H9 (cell line): ENCODE measurements around the gene BARX1. TPM values are rescaled to one million over a fixed set of nuclear protein-coding genes. Genes with fewer than 3 reads are reported as not detected.

Experiments used
- DNase-seq: peaks from one replicate; pipeline ENCODE4 v3.0.0-alpha.2; 2017
- H2AFZ ChIP-seq: one replicate; pipeline ENCODE4 v1.6.1; 2013; ENCODE audit warnings: mild to moderate bottlenecking, low read length, control low read depth, moderate library complexity
- H2AK5ac ChIP-seq: 2 replicates; pipeline ENCODE4 v1.6.1; 2013; ENCODE audit warnings: low read length, control low read depth, mixed read lengths; ENCODE audit not compliant: insufficient read length
- H2BK120ac ChIP-seq: one replicate; pipeline ENCODE4 v1.6.1; 2013; ENCODE audit warnings: low read depth, mild to moderate bottlenecking, low read length, control low read depth, inconsistent platforms; ENCODE audit not compliant: poor library complexity, severe bottlenecking
- H2BK12ac ChIP-seq: 2 replicates; pipeline ENCODE4 v1.6.1; 2013; ENCODE audit warnings: low read length, control low read depth, mixed read lengths, low read depth; ENCODE audit not compliant: insufficient read length
- H2BK15ac ChIP-seq: 2 replicates; pipeline ENCODE4 v1.6.1; 2013; ENCODE audit warnings: low read depth, low read length, control low read depth
- H2BK20ac ChIP-seq: one replicate; pipeline ENCODE4 v1.6.1; 2013; ENCODE audit warnings: low read depth, mild to moderate bottlenecking, low read length, control low read depth, inconsistent platforms; ENCODE audit not compliant: poor library complexity, severe bottlenecking
- H2BK5ac ChIP-seq: 2 replicates; pipeline ENCODE4 v1.6.1; 2013; ENCODE audit warnings: low read length, control low read depth, mixed read lengths; ENCODE audit not compliant: insufficient read length
- H3K14ac ChIP-seq: 2 replicates; pipeline ENCODE4 v1.6.1; 2013; ENCODE audit warnings: low read length, control low read depth; ENCODE audit not compliant: insufficient read depth
- H3K18ac ChIP-seq: 2 replicates; pipeline ENCODE4 v1.6.1; 2013; ENCODE audit warnings: low read depth, mild to moderate bottlenecking, mixed read lengths, low read length, control low read depth; ENCODE audit not compliant: insufficient read length
- H3K23ac ChIP-seq: 2 replicates; pipeline ENCODE4 v1.6.1; 2013; ENCODE audit warnings: low read length, control low read depth, mixed read lengths, low read depth; ENCODE audit not compliant: insufficient read length
- H3K23me2 ChIP-seq: 2 replicates; pipeline ENCODE4 v1.6.1; 2013; ENCODE audit warnings: low read depth, mild to moderate bottlenecking, mixed read lengths, low read length, control low read depth; ENCODE audit not compliant: insufficient read length, poor library complexity, severe bottlenecking
- H3K27ac ChIP-seq: 2 replicates; pipeline ENCODE4 v1.5.1; 2013; ENCODE audit warnings: low read length, control low read depth, mixed read lengths, low read depth; ENCODE audit not compliant: insufficient read length
- H3K27me3 ChIP-seq: 2 replicates; pipeline ENCODE4 v1.6.1; 2013; ENCODE audit warnings: low read length, control low read depth, inconsistent platforms; ENCODE audit not compliant: insufficient read depth
- H3K4ac ChIP-seq: 2 replicates; pipeline ENCODE4 v1.6.1; 2013; ENCODE audit warnings: low read depth, mild to moderate bottlenecking, control low read depth, inconsistent platforms, low read length, moderate library complexity
- H3K4me1 ChIP-seq: 2 replicates; pipeline ENCODE4 v1.6.1; 2013; ENCODE audit warnings: low read length, control low read depth, inconsistent platforms; ENCODE audit not compliant: insufficient read depth
- H3K4me2 ChIP-seq: 2 replicates; pipeline ENCODE4 v1.6.1; 2013; ENCODE audit warnings: low read length, control low read depth, mixed read lengths; ENCODE audit not compliant: insufficient read length, insufficient read depth
- H3K56ac ChIP-seq: 2 replicates; pipeline ENCODE4 v1.6.1; 2013; ENCODE audit warnings: low read depth, mild to moderate bottlenecking, mixed read lengths, low read length, control low read depth; ENCODE audit not compliant: insufficient read length
- H3K79me1 ChIP-seq: 2 replicates; pipeline ENCODE4 v1.6.1; 2013; ENCODE audit warnings: low read depth, mild to moderate bottlenecking, moderate library complexity, low read length, control low read depth, inconsistent platforms; ENCODE audit not compliant: insufficient read depth, poor library complexity, severe bottlenecking
- H3K79me2 ChIP-seq: 2 replicates; pipeline ENCODE4 v1.6.1; 2013; ENCODE audit warnings: low read length, control low read depth, inconsistent platforms; ENCODE audit not compliant: insufficient read depth
- H3K9ac ChIP-seq: 2 replicates; pipeline ENCODE4 v1.6.1; 2013; ENCODE audit warnings: low read length, control low read depth, mixed read lengths; ENCODE audit not compliant: insufficient read length; ENCODE audit errors: extremely low read depth
- H3K9me3 ChIP-seq: one replicate; pipeline ENCODE4 v1.6.1; 2013; ENCODE audit warnings: low read depth, low read length, inconsistent platforms; ENCODE audit not compliant: control insufficient read depth
- H3T11ph ChIP-seq: one replicate; pipeline ENCODE4 v1.6.1; 2013; ENCODE audit warnings: mild to moderate bottlenecking, low read length, control low read depth, inconsistent platforms
- H4K20me1 ChIP-seq: one replicate; pipeline ENCODE4 v1.6.1; 2013; ENCODE audit not compliant: control insufficient read depth, insufficient read length, insufficient read depth
- H4K5ac ChIP-seq: 2 replicates; pipeline ENCODE4 v1.6.1; 2013; ENCODE audit warnings: low read depth, mild to moderate bottlenecking, mixed read lengths, low read length, control low read depth; ENCODE audit not compliant: insufficient read length
- H4K8ac ChIP-seq: replicated peaks from 2 replicates; pipeline ENCODE4 v1.6.1; 2013; ENCODE audit warnings: low read length, control low read depth, mixed read lengths, low read depth; ENCODE audit not compliant: insufficient read length
- H4K91ac ChIP-seq: 2 replicates; pipeline ENCODE4 v1.6.1; 2013; ENCODE audit warnings: low read depth, mild to moderate bottlenecking, moderate library complexity, mixed read lengths, low read length, control low read depth; ENCODE audit not compliant: insufficient read length
- H3K27ac Mint-ChIP-seq, 3 experiments: 2 replicates in 2 of 3; 3 replicates in 1 of 3; pipeline ENCODE4 v1.8.0; 2020 to 2021; ENCODE audit warnings: mixed read lengths in 3 of 3, mild to moderate bottlenecking in 1 of 3, moderate library complexity in 1 of 3
- H3K27me3 Mint-ChIP-seq: 2 replicates; pipeline ENCODE4 v1.8.0; 2021; ENCODE audit warnings: low read depth, mild to moderate bottlenecking, moderate library complexity, mixed read lengths
- H3K36me3 Mint-ChIP-seq, 3 experiments: 2 replicates in 2 of 3; 3 replicates in 1 of 3; pipeline ENCODE4 v1.8.0; 2020 to 2021; ENCODE audit warnings: low read depth in 3 of 3, mixed read lengths in 3 of 3; ENCODE audit not compliant: insufficient read depth in 1 of 3
- H3K4me1 Mint-ChIP-seq, 2 experiments: 2 replicates each; pipeline ENCODE4 v1.8.0; 2020; ENCODE audit warnings: mixed read lengths in 2 of 2
- H3K4me3 Mint-ChIP-seq, 2 experiments: 2 replicates in 1 of 2; 3 replicates in 1 of 2; pipeline ENCODE4 v1.8.0; 2020 to 2021; ENCODE audit warnings: mild to moderate bottlenecking in 2 of 2, mixed read lengths in 2 of 2, moderate library complexity in 1 of 2
- H3K9me3 Mint-ChIP-seq, 2 experiments: 2 replicates in 1 of 2; 3 replicates in 1 of 2; pipeline ENCODE4 v1.8.0; 2020; ENCODE audit warnings: mild to moderate bottlenecking in 2 of 2, mixed read lengths in 2 of 2, moderate library complexity in 1 of 2
- WGBS: extraction: QIAGEN DNeasy Blood & Tissue Kit; methylation state at CpG from one replicate; pipeline ENCODE4 v1.1.7; 2013; ENCODE audit warnings: missing lambda C conversion rate, low lambda C conversion rate, mixed read lengths; ENCODE audit not compliant: insufficient read length; ENCODE audit errors: extremely low coverage; 5-methylcytosine and 5-hydroxymethylcytosine counted together
- total RNA-seq: library from RNA; stranded (reverse); gene quantifications from 2 replicates; pipeline ENCODE4 v1.2.1, GENCODE V29; 2021
- TF ChIP-seq, protein P1 (sequence below): fragments of 200-600 bp; sonication (generic); conservative IDR thresholded peaks from 3 replicates; pipeline ENCODE4 v1.8.0; 2021; ENCODE audit warnings: antibody characterized with exemption, mild to moderate bottlenecking

BARX1 gene
- total RNA-seq, 1 experiment from 2014 or later: 1.2 TPM

DNA sequence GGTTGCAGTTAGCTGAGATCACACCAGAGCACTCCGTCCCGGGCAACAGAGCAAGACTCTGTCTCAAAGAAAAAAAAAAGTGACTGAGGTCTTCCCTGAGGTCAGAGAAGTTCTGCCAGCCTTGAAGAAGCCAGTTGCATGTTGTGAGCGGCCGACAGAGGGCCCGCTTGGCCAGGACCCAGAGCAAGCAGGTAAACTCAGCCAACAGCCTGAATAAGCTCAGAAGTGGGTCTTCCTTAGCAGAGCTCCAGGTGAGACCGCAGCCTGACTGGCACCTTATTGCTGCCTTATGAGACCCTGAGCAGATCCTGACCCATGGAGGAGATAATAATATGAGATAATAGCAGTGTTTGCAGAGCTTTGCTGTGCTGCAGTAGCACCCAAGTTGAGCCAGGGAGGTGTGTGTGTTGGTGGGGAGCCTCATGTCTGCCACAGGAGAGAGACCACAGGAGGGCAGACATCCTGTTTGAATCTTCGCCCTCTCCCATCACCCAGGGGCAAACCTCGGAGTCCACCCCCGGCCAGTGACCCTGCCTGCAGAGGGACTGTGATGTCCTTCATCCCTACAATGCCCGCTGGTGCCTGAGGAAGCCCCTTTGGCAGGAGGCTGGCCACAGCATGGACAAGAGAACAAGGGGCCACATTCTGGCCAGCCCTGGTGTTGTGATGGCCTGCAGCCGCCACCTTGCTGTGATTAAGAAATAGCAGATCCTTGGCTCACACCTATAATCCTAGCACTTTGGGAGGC lies 10.8 kb upstream of the BARX1 start:
- Histone ChIP-seq H2BK15ac (no peak overlapping the region), H4K8ac (no peak overlapping the region), H3K9ac (no peak overlapping the region), H2AK5ac (no peak overlapping the region), H2BK20ac (no peak overlapping the region), H3K56ac (no peak overlapping the region), H2AFZ (no peak overlapping the region), H3K79me2 (no peaks in the 10 kb centered on the region), H4K20me1 (no peaks in the 10 kb centered on the region), H3K4me2 (no peak overlapping the region), H2BK120ac (no peak overlapping the region), H3K4ac (no peak overlapping the region), H3K14ac (no peak overlapping the region), H3K9me3 (no peaks in the 10 kb centered on the region), H3T11ph (no peak overlapping the region), H3K79me1 (no peaks in the 10 kb centered on the region), H2BK12ac (no peak overlapping the region), H4K5ac (no peak overlapping the region), H4K91ac (no peak overlapping the region), H3K27ac (no peak overlapping the region), H2BK5ac (no peak overlapping the region), H3K23me2 (no peaks in the 10 kb centered on the region), H3K23ac (no peak overlapping the region), H3K18ac (no peak overlapping the region), H3K27me3 (peaks cover 11% of the 10 kb centered on the region), H3K4me1 (no peaks in the 10 kb centered on the region)
- Mint-ChIP-seq H3K27me3 (peaks cover 30% of the 10 kb centered on the region), H3K27ac (peak overlapping the region in 1 of 3 experiments; percentile 23; a peak in 3 of 7 replicates), H3K9me3 (peaks cover 5 to 7% of the 10 kb centered on the region in 2 experiments; a peak in 3 of 5 replicates), H3K4me3 (no peak overlapping the region), H3K4me1 (peaks cover 4 to 7% of the 10 kb centered on the region in 2 experiments; a peak in 3 of 4 replicates), H3K36me3 (peaks cover 0 to 4% (median 2%) of the 10 kb centered on the region in 3 experiments; a peak in 2 of 7 replicates)
- WGBS: no CpG with 5 or more reads among the region's 11 CpGs
- DNase-seq: peak; percentile 79
- TF ChIP-seq, protein P1, sequence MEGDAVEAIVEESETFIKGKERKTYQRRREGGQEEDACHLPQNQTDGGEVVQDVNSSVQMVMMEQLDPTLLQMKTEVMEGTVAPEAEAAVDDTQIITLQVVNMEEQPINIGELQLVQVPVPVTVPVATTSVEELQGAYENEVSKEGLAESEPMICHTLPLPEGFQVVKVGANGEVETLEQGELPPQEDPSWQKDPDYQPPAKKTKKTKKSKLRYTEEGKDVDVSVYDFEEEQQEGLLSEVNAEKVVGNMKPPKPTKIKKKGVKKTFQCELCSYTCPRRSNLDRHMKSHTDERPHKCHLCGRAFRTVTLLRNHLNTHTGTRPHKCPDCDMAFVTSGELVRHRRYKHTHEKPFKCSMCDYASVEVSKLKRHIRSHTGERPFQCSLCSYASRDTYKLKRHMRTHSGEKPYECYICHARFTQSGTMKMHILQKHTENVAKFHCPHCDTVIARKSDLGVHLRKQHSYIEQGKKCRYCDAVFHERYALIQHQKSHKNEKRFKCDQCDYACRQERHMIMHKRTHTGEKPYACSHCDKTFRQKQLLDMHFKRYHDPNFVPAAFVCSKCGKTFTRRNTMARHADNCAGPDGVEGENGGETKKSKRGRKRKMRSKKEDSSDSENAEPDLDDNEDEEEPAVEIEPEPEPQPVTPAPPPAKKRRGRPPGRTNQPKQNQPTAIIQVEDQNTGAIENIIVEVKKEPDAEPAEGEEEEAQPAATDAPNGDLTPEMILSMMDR: peak; percentile 62
